Smooth muscle cell (in vitro differentiated cells): Measurements from ENCODE around the gene SLC22A4. TPM values are rescaled to one million over a fixed set of nuclear protein-coding genes. Genes with fewer than 3 reads are reported as not detected.

ENCODE experiments used
- DNase-seq: peaks from one replicate; lab custom pipeline; 2025; ENCODE audit not compliant: unreplicated experiment; lab: John Stamatoyannopoulos, UW
- H2AFZ ChIP-seq: fragments of 200-600 bp; sonication (generic); 2 replicates; pipeline ENCODE4 v1.6.0; 2016; ENCODE audit warnings: antibody characterized with exemption, low read depth, mild to moderate bottlenecking
- H3F3A ChIP-seq: fragments of 200-600 bp; sonication (generic); 2 replicates; pipeline ENCODE4 v1.6.0; 2017; ENCODE audit warnings: antibody characterized with exemption, low read depth
- H3K27ac ChIP-seq: fragments of 200-600 bp; sonication (generic); 2 replicates; pipeline ENCODE4 v1.5.1; 2016; ENCODE audit warnings: low read depth, mild to moderate bottlenecking
- H3K27me3 ChIP-seq: fragments of 200-600 bp; sonication (generic); 2 replicates; pipeline ENCODE4 v1.6.1; 2016; ENCODE audit warnings: low read depth, mild to moderate bottlenecking
- H3K36me3 ChIP-seq: fragments of 200-600 bp; sonication (generic); 2 replicates; pipeline ENCODE4 v1.5.1; 2016; ENCODE audit warnings: low read depth
- H3K4me1 ChIP-seq: fragments of 200-600 bp; sonication (generic); 2 replicates; pipeline ENCODE4 v1.5.1; 2016; ENCODE audit warnings: low read depth
- H3K4me2 ChIP-seq: fragments of 200-600 bp; sonication (generic); 2 replicates; pipeline ENCODE4 v1.6.0; 2016; ENCODE audit warnings: mild to moderate bottlenecking
- H3K4me3 ChIP-seq: fragments of 200-600 bp; sonication (generic); 2 replicates; pipeline ENCODE4 v1.5.1; 2016; ENCODE audit warnings: mild to moderate bottlenecking
- H3K79me2 ChIP-seq: fragments of 200-600 bp; sonication (generic); 2 replicates; pipeline ENCODE4 v1.6.0; 2016; ENCODE audit warnings: low read depth, mild to moderate bottlenecking
- H3K9ac ChIP-seq: fragments of 200-600 bp; sonication (generic); 2 replicates; pipeline ENCODE4 v1.6.0; 2016; ENCODE audit warnings: low read depth
- H3K9me3 ChIP-seq: fragments of 200-600 bp; sonication (generic); replicated peaks from 2 replicates; pipeline ENCODE4 v1.5.1; 2016; ENCODE audit warnings: low read depth
- H4K20me1 ChIP-seq: fragments of 200-600 bp; sonication (generic); 2 replicates; pipeline ENCODE4 v1.6.0; 2016; ENCODE audit warnings: low read depth
- WGBS: methylation state at CpG from one replicate; pipeline ENCODE4 v1.1.7; 2016; ENCODE audit warnings: low lambda C conversion rate; 5-methylcytosine and 5-hydroxymethylcytosine counted together
- polyA plus RNA-seq: library from polyadenylated mRNA; unstranded; fragments of >200 nt; fragmentation: Nextera tagmentation; extraction: Ambion mirVana; gene quantifications from 2 replicates; pipeline ENCODE4 v1.2.1, GENCODE V29; 2016
- total RNA-seq: library from RNA; depleted of rRNA; stranded (reverse); fragments of >200 nt; gene quantifications from 2 replicates; pipeline ENCODE4 v1.2.3, GENCODE V29; 2014
- TF ChIP-seq, protein P1 (sequence below): fragments of 200-600 bp; sonication (generic); IDR thresholded peaks from 2 replicates; pipeline ENCODE4 v1.5.1; 2017; ENCODE audit warnings: borderline replicate concordance, mild to moderate bottlenecking, antibody characterized with exemption; ENCODE audit not compliant: insufficient read depth, poor library complexity, severe bottlenecking

Gene SLC22A4
- total and polyA plus RNA-seq, 2 experiments from 2014 or later: 3.1 to 3.8 TPM

DNA sequence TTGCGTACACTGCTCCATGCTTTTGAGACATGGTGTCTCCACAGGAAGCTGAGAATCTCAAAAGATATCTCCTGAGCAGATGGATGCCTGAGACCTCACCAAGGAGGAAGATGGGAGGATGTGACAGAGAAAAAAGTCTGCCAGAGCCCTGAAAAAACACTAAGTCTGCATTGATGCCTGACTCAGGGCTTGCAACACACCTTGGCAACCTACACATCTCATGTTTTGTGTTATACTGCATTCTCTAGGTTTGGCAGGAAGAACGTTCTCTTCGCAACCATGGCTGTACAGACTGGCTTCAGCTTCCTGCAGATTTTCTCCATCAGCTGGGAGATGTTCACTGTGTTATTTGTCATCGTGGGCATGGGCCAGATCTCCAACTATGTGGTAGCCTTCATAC lies 19.2 kb downstream of the SLC22A4 start:
- WGBS: 84% methylated on average over 4 of the region's 4 CpGs
- no peaks in the 10 kb centered on the region for H3K79me2 ChIP-seq
- H3K9ac ChIP-seq: no peak overlapping the region
- no peak overlapping the region for H3K4me2 ChIP-seq
- no peak overlapping the region for H2AFZ ChIP-seq
- TF ChIP-seq, protein P1, sequence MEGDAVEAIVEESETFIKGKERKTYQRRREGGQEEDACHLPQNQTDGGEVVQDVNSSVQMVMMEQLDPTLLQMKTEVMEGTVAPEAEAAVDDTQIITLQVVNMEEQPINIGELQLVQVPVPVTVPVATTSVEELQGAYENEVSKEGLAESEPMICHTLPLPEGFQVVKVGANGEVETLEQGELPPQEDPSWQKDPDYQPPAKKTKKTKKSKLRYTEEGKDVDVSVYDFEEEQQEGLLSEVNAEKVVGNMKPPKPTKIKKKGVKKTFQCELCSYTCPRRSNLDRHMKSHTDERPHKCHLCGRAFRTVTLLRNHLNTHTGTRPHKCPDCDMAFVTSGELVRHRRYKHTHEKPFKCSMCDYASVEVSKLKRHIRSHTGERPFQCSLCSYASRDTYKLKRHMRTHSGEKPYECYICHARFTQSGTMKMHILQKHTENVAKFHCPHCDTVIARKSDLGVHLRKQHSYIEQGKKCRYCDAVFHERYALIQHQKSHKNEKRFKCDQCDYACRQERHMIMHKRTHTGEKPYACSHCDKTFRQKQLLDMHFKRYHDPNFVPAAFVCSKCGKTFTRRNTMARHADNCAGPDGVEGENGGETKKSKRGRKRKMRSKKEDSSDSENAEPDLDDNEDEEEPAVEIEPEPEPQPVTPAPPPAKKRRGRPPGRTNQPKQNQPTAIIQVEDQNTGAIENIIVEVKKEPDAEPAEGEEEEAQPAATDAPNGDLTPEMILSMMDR: no peak
- H3F3A ChIP-seq: no peaks in the 10 kb centered on the region
- no peak for DNase-seq
- H3K27me3 ChIP-seq: no peaks in the 10 kb centered on the region
- H3K4me3 ChIP-seq: no peak overlapping the region
- H3K9me3 ChIP-seq: no peaks in the 10 kb centered on the region
- H3K27ac ChIP-seq: no peak overlapping the region
- no peaks in the 10 kb centered on the region for H3K36me3 ChIP-seq
- no peaks in the 10 kb centered on the region for H3K4me1 ChIP-seq
- H4K20me1 ChIP-seq: no peaks in the 10 kb centered on the region

DNA sequence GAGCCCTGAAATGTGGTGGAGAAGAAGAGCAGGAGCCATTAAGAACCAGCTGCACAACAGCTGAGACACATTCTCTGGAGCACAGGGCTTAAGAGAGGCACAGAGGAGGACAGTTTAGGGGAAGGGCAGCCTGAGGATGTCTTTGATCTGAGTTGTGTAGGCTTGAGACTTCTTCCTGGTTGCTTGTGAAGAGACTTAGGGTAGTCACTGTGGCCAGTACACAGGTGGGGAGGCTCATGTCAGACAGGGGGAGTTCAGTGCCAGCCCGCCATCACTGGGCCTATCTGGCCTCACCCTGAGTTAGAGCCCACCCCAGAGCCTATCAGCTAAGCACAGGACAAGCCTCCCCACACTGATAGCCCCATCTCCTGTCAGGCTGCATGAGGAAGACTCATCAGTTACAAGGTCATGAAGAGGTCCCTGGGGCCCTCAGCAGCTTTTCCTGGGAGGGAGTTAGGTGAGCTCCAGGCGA lies 19.8 kb downstream of the SLC22A4 start:
- no peaks in the 10 kb centered on the region for H3K27me3 ChIP-seq
- H3K4me1 ChIP-seq: no peaks in the 10 kb centered on the region
- no peak overlapping the region for H2AFZ ChIP-seq
- H4K20me1 ChIP-seq: no peaks in the 10 kb centered on the region
- DNase-seq: no peak
- H3K4me2 ChIP-seq: no peak overlapping the region
- H3K9me3 ChIP-seq: no peaks in the 10 kb centered on the region
- no peaks in the 10 kb centered on the region for H3K36me3 ChIP-seq
- TF ChIP-seq, protein P1: no peak
- WGBS: 100% methylated on average over 2 of the region's 2 CpGs
- no peak overlapping the region for H3K9ac ChIP-seq
- no peak overlapping the region for H3K27ac ChIP-seq
- H3K4me3 ChIP-seq: no peak overlapping the region
- no peaks in the 10 kb centered on the region for H3F3A ChIP-seq
- no peaks in the 10 kb centered on the region for H3K79me2 ChIP-seq

DNA sequence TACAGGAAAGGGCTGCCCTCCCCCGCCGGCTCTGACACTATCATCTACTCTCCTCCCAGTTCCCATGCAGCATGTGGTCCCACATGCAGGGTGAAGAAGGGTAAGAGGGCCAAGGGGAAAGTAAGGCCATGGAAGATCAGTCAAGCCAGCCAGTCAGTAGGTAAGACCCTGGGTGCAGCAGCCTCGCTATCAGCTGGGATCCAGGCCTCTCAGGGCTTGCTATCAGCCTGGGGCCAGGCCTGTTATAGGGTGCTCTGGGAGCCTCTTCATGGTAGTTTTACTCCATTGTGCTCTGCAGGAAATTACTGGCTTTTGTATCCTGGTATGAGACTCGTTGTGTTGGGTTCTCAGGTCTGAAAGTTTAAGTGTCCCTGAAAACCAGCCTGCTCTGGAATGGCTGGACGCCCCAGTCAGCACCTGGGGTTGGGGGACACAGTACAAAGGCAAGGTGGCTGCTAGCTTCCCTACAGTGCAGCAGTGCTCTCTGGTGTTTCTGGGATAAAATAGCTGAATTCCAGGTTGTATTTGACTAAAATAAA lies 21.4 kb downstream of the SLC22A4 start:
- no peak for DNase-seq
- Histone ChIP-seq H3K9ac (no peak overlapping the region), H3K4me1 (no peaks in the 10 kb centered on the region), H3K4me3 (no peak overlapping the region), H3K27me3 (no peaks in the 10 kb centered on the region), H3K27ac (no peak overlapping the region), H3K36me3 (no peaks in the 10 kb centered on the region), H3K9me3 (no peaks in the 10 kb centered on the region), H3F3A (no peaks in the 10 kb centered on the region), H3K4me2 (no peak overlapping the region), H3K79me2 (no peaks in the 10 kb centered on the region), H2AFZ (no peak overlapping the region), H4K20me1 (no peaks in the 10 kb centered on the region)
- WGBS: 90% methylated on average over 5 of the region's 5 CpGs
- TF ChIP-seq, protein P1: no peak

DNA sequence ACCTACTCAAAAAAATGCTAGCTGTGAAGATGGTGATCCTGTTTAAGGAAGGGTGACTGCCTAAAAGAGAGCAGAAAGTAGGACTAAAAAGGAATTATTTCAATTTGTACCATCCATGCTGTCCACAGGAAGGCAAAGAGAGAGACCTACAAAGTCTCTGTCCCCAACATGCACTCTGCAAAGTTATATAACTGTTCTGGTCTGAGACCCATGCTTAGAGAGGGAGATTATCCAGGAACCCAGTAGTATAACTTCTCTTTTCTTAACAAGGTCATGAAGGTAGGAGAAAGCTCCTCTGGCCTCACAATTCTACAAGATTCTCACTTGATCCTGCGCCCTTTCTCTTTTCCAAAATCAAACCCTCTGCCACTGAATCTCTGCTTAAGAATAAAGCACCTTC lies 25.8 kb downstream of the SLC22A4 start:
- Histone ChIP-seq H2AFZ (no peak overlapping the region), H3K9ac (no peak overlapping the region), H3K27me3 (no peaks in the 10 kb centered on the region), H3K4me2 (no peak overlapping the region), H3K79me2 (no peaks in the 10 kb centered on the region), H3F3A (no peaks in the 10 kb centered on the region), H4K20me1 (no peaks in the 10 kb centered on the region), H3K36me3 (no peaks in the 10 kb centered on the region), H3K27ac (no peak overlapping the region), H3K4me1 (no peaks in the 10 kb centered on the region), H3K9me3 (no peaks in the 10 kb centered on the region), H3K4me3 (no peak overlapping the region)
- TF ChIP-seq, protein P1: no peak
- whole genome bisulfite sequencing: 95% methylated on average over 1 of the region's 1 CpG
- no peak for DNase-seq
